GM19240 (cell line): Measurements from ENCODE around the gene SCN4A.
"Not testable (repeated sequence)": the region's sequence is repeated elsewhere in the genome, so short reads cannot be mapped to it uniquely, and the experiment has no call there.

ENCODE experiments used
- DNase-seq: peaks from one replicate; pipeline ENCODE4 v3.0.0; 2011; ENCODE audit warnings: low spot score; ENCODE audit not compliant: insufficient read length

Gene SCN4A

DNA sequence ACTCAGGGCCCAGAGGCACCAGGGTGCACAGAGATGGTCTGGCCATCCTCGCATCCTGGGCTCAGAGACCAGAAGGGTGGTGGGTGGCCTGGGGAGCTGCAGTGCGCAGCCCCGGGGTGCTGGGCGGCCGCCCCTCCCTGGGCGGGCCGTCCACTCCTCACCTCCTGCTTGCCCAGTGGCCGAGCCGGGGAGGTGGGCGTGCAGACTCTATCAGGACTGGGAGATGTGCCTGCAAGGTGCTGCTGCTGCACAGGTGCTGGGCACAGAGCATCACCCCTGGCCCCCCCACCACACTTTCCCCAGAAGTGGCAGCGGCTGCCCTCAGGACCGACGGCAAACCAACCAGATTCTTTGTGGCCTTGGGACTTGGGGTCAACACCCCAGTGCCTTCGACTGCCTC is at the start of gene SCN4A:
Gene SCN4A, minus strand, starts transcription at position 123 of the 400 bp plus-strand sequence. Its CDS starts 77 bp downstream, at position 46.
- DNase-seq, result no peak

DNA sequence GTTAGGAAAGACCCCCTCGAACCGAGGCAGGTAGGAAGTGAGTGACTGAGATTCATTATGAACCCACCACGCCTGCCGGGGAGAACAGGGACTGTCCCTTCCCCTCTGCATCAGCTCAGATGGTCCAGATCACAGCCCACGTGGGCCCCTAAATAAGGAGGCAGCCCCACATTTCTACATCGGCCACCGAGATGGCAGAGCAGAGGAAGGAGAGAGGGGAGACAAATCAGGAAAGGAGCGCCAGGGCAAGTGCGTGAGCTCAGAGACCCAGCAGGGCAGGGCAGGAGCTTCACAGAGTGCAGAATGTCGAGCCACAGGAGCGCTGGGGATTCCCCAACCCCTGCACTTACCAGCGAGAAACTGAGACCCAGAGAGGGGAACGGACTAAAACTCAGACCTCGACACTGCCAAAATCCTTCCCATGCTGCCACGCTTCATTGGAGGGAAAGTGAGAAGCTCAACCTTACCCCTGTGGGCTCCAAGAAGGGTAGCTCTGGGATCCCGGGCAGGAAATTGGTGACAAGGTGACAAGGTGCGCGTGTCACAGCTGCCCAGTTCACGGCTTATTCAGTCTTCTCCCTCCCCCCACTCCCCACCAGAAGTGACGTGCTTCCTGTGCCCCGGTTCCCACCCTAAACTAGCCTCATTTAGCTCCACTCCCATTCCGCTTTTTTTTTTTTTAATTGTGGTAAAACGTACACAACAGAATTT is 47.5 kb upstream of the SCN4A start, which contains the start of gene ICAM2:
Gene ICAM2, minus strand, starts transcription at position 578 of the 711 bp plus-strand sequence. CDS start 13,942 bp downstream, outside the sequence.
- DNase-seq, result no peak

DNA sequence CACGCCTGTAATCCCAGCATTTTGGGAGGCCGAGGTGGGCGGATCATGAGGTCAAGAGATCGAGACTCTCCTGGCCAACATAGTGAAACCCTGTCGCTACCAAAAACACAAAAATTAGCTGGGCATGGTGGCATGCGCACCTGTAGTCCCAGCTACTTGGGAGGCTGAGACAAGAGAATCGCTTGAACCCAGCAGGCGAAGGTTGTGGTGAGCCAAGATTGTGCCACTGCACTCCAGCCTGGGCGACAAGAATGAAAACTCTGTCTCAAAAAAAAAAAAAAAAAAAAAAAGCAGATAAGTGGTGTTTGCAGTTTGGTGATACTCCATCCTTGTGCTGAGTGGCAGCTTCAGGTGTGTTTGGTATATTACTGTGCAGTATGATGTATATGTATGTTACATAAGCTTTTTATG is 46.8 kb upstream of the SCN4A start:
- DNase-seq, result not testable (repeated sequence)

DNA sequence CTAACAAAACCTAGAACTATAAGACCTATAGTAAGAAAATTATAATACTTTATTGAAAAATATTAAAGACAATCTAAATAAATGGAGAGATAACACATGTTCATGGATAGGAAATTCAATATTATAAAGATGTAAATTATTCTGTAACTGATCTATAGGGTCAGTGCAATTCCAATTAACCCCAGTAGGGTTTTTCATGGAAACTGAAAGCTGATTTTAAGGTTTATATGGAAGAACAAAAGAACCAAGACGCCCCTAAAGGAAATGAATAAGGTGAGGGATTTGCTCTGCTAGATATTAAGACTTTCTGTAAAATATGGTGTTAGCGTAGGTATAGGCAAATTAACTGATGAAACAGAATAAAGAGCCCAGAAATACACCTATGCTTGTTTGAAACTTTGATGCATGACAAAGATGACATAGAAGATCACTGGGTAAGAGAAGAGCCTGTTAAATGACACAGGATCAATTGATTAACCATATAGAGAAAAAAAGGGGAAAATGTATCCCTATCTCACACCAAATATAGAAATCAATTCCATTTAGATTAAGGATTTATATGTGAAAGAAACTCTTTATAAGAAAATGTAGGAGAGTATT is 44.8 kb upstream of the SCN4A start:
- DNase-seq, result no peak

DNA sequence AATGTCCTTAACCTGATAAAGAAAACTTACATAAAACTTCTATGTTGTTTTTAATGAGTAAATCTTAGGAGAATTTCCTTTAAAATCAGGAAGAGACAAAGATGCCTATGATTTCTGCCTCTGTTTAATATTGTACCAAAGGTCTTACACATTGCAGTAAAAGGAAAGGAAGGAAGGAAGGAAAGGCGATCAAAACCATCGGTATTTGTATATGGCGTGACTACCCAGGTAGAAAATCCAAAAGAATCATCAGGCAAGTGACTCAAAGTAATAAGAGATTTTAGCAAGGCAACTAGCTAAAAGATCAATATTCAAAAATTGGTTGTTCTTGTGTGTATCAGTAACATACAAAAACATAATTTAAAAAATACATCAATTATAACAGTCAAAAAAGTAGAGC is 44.3 kb upstream of the SCN4A start:
- no peak for DNase-seq

DNA sequence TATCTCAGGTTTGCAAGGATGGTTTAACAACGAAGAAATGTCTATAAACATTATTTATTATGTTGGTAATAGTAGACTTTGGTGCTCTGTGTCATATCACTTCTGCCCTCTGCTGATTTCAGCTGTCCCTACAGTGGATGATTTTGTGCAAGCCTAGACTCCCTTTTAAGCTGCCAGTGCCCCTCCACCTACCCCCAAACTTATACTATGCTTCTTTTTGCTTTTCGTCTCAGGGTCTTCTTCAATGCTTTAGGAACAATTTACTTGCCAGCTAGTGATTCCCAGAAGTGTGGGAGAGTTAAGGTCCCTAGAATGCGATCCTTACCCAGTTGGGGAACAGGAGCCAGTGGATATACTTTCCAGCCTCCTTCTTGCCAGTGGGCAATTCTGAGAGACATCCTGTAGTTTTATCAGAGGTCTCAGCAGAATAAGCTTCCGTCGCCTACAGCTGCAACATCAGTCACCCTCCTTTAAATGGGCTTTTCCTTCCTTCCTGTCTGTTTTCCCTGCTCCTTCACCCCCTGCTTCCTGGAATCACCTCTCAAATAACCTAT is 43.6 kb upstream of the SCN4A start:
- DNase-seq, result no peak

DNA sequence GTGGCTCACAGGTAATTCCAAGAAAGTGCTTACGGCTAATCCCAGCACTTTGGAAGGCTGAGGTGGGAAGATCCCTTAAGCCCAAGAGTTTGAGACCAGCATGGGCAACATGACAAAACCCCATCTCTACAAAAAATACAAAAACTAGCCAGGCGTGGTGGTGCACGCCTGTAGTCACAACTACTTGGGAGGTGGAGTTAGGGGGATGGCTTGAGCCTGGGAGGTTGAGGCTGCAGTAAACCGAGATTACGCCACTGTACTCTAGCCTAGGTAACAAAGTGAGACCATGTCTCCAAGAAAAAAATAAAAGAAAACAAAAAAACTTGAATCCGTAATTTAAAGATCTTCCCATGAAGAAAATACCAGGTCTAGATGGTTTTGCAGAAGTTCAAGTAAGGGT is 42.7 kb upstream of the SCN4A start:
- no peak for DNase-seq

DNA sequence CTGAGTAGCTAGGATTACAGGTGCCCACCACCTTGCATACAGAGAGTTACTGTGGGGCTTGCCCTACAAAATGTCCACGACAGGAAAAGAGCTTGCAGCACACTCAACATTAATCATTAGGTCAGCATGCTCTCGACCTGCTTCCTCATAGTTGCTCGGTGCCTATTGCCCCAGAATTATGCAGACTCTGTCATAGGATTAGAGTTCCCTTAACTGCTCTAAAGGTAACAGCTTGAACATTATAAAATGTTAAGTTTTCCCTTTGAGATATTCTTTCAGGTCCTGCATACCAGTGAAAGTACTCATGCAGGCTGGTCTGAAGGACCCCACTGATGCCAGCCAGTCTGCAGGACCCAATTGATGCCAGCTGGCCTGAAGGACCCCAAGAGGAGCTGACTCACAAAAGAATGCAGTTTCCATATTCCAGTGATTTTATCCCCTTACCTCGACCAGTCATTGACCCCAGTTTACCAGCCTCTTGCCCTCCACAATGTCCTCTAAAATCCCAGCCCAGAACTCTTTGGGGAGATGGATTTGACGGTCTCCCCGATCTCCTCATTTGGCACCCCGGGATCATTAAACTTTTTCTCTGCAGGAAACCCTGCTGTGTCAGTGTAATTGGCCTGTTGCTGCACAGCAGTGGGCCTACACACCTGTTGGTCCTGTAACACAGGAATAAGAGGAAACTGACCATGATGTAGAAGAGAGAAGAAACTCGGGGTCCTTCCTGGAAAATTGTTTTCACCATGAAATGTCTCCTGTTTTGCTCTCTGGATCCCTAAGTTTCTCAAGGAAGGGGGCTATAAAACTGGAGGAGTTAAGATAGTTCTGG is 37.1 kb upstream of the SCN4A start:
- DNase-seq, result no peak

DNA sequence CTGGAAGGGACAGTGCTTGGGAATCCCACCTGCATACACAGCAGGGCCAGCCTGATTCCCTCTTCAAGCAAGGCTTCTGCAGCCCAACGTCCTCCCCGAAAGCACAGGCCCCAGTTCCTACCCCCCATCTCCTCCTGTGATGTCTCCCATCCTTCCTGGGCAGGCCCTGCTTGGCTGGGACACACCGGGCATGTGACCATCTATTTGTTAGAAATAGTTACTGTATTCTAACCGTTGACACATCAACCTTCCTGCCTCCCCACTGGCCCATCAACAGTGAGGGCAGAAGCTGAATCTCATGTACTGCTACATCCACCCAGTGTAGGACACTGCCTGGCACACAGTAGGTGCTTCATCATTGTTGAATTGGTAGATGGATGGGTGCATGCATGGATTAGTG is 36.1 kb upstream of the SCN4A start:
- no peak for DNase-seq

DNA sequence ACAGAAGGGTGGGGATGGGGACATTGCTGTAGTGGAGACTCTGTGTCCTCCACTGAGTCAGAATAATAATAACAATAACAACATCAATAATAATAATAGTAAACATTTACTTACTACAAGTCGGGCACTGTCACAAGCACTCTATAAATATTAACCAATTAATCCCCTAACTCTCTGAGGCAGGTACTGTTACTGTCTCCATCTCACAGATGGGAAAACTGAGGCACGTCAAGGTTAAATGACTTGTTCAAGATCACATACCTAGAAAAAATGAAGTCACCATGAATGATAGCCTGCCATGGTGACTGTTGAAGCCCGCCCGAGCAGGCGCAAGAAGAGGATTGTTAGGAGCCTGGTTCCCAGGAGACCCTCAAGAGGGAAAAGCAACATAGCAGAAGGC is 35.6 kb upstream of the SCN4A start:
- no peak for DNase-seq

DNA sequence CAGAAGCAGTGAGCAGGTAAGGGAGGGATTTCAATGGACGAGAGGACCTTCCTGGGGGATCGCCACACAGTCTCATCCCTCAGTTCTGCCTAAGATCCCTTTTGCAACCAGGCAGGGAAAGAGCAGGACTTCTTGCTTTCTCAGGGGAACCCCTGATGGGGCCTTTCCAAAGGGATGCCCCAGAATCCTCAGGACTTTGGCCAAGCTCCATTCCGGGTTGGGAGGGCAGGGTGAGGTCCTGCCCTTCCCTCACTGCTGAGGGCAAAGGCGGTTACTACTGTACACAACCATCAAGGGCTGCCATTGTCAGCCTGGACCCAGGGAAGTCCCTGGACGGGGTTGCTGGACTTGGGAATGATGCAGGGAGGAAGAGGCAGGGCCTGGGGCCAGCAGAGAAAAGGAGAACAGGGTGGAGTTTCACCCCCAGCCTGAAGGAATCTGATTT is 35.1 kb upstream of the SCN4A start:
- no peak for DNase-seq

DNA sequence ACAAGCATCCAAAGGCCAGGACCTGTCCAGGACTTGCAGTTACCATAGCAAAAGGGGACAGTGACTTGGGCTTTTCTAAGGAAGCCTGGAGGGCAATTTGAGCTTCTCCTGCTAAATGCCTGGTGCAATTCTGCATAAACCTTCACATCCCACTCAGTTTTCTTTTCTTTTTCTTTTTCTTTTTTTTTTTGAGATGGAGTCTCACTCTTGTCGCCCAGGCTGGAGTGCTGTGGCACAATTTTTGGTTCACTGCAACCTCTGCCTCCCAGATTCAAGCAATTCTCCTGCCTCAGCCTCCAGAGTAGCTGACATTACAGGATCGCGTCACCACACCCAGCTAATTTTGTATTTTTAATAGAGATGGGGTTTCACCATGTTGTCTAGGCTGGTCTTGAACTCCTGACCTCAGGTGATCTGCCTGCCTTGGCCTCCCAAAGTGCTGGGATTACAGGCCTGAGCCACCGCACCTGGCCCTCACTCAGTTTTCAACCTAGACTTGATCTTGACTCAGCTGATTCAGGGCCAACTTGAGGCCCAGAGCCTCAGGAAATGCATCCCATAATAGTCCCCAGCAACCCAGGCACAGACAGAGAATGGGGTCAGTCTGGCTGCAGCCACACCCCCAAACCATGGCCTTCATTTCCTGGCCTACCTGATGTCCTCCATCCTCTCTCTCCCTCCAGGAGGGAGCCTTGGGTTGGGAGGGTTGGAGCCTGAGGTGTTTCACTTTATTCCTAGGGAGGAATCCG is 34.5 kb upstream of the SCN4A start:
- not testable (repeated sequence) for DNase-seq

DNA sequence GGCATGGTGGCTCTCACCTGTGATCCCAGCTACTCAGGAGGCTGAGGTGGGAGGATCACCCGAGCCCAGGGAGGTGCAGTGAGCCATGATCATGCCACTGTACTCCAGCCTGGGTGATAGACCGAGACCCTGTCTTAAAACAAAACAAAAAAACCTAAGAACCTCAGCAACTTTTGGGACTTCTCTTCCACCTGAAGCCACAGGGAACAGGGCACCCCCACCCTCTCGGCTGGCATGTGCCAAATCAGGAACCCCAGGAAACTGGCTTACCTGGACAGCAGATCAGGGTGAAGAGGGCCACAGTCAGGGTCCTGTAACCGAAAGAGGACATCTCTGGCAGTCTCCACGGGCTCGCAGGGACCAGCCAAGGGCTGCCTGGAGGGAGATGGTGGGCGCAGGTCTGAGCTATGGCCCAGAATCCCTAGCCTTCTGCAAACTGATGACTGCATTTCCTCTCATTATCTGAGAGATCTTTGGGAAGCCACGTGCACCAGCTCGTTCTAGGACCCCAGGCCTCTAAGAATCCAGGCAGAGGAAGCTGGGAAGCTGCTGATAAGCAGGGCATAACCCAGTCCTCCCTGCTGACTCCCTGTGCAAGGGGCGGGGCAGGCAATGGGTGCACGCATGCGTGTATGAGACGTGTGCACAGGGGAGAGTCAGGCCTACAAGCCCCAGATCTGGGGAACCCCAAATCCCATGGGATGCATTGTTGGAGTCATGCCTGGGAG is 33.8 kb upstream of the SCN4A start:
- no peak for DNase-seq

DNA sequence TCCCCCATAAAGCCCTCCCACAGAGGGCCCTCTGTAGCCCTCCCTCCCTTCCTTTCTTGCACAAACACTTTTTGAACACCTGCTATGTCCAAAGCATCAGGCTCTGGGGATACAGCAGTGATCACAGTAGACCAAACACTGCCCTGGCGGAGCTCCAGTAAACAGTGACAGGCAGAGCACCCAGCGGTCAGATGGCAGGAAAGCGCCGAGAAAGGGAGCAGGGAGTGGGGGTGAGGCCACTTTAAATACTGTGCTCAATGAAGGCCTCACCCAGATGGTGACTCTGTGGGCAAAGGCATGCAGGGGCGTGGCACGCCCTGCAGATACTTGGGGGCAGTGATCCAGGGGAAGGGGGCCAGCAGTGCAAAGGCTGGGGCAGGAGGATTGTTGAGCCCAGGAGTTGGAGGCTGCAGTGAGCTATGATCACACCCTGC is 33.0 kb upstream of the SCN4A start:
- no peak for DNase-seq

DNA sequence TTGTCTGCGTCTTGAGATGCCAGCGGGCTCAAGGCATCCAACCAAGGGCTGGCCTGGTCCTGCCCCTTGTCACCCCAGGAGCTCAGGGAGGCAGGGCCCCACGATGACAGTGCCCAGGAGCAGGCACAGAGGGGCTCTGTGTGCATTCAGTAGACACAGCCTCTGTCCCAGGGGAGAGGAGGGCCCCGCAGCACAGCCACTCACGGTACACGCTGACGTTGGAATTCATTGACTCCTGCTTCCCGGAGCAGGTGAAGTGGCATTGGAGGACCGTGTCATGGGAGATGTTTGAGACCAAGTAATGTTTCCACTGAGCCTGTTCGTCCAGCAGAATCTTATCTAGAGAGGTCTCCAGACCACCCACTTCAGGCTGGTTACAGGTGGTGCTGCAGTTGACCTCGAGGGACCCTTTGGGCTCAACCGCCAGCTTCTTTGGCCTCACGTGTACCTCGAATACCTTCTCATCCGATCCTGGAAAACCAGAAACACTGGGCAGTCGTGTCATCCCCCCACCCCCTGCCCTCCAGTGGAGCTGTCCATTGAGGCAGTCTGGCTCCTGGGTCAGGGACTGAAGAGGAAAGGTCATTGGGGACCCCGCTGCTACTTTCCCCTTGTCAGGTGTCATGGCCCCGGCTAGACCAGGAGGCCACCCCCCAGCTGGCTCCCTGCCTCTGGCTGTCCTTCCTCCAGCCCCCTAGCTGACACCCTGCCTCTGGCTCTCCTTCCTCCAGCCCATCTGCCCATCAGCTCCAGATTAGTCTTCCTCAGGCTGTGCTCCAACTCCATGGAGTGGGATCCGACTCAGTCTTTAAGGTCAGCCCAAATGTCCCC is 32.4 kb upstream of the SCN4A start:
- no peak for DNase-seq

DNA sequence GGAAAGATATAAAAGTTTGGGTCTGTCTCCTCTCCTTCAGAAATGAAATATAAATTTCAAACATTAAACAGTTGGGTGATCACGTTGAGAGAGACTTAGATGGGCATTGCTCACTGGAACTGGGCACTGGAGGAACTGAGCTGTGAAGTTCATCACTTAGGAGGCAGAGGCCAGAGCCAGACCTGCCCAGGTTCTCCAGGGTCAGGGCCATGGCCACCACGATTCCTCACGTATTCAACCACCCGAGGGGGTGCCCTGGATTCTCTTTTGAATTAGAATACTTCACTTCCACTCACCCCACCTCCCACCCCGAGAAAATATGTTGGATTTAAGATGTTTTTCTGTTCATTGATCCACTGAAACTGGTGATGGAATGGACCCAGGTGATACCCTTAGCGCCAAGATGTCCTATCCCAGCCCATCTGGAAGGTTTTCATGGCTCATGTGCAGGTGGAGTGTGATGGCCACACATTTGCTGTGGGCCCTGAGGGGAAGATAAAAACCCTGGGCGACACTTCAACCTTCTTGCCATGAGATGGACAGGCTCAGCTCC is 31.6 kb upstream of the SCN4A start:
- DNase-seq, result no peak

DNA sequence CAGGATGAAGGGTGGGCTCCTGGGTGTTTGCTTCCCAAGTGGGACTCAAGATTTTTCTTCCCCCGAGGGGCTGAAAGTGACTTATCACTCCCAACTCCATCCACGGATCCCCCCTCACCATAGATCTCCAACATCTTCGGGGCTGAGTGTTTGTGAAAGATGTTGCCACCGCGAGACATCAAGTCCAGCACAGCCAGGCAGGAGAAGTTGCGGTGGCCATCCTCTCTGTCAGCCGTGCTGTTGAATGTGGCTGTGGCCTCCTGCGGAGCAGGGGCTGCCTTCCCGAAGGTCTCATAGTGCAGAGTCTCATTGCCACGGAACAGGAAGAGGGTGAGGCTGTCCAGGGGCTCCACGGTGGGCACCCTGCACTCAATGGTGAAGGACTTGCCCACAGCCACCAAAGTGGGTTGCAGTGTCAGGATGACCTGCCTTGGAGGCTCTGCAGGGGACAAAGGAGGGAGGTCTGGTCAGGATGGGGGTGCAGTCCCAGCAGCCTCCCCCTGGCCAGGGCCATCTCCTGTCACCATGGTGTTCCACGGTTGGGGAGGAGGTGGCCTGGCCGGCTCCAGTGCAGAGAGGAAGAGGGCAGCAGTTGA is 30.9 kb upstream of the SCN4A start:
- no peak for DNase-seq

DNA sequence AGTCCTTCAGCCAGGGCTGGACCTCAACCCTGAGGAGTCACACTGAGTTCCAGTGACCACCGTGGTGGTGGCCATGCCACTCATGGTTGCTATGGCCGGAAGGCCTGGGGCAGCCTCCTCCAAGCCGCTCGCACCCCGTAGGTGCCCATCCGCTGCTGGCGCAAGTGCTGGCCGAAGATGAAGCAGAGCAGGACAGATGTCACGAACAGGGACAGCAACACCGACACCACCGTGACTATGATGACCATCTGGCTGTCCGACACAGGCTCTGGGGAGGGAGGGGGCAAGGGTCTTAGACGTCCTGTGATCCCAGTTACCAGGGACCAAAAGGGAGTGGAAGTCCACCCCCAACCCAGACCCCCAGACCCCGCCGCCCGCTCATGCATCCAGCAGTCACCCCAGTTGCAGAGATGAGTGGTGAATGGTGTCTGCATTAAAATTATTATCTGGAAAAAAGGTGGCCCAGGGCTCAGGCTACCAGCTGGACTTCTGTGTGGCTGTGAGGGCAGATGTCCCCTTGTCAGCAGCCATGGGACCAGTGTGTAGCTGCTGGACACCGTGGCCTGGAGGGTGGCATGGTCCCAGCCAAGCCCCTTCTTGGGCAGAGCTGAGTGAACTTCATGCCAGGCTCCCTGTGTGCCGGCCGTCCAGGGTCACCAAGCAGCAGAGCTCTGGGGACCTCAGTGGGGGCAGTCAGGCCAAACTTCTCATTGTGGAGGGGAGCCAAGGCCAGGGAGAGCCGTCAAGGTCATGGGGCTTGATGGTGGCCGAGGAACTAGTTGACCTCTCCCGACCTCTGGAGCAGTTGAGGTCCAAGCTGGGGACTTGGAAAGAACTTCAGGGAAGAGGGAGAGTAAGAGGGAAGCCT is 30.2 kb upstream of the SCN4A start:
- no peak for DNase-seq
